HG03196 (cell line): Measurements from ENCODE around the gene SLC39A7.

ENCODE experiments used
- ATAC-seq: cut with Tn5 transposase; IDR thresholded peaks from one replicate; pipeline ENCODE4 v1.9.1; 2021; ENCODE audit not compliant: unreplicated experiment

The SLC39A7 gene

DNA sequence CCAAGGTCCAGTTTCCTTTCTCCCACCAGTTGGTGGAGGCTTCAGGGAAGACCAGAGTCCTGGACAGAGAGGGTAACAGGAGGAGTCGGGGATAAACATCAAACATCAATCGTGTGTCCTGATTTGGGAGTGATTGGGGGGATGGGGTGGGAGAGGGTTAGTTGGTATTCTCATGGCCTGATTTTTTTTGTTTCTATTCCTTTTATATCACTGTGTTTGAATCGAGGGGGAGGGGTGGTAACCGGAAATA lies 3.4 kb downstream of the SLC39A7 start:
- no peak for ATAC-seq

DNA sequence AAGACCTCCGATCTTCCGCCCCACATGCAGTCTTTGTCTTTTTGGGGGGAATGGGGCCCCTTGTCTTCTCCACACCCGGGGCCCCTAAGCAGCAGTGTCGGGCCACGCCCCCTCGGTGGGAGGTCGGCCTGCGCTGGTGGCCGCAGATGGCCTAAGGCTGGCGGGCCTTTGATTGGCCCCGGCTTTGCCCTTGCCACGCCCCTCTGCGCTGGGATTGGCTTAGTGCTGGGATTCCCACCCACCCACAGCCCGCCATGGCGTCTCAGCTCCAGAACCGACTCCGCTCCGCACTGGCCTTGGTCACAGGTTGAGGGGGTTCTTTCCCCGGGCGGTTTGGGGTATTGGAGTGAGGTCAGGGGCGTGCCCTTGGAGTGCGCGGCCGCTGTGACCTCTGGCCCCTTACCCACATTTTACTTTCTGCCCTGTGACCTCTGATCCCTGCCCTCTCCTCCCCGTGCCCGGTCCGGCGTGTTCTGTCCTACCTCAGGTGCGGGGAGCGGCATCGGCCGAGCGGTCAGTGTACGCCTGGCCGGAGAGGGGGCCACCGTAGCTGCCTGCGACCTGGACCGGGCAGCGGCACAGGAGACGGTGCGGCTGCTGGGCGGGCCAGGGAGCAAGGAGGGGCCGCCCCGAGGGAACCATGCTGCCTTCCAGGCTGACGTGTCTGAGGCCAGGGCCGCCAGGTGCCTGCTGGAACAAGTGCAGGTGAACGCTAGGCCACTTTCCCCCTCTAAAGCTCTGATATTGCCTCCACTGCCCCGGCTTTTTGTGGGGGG lies 3.9 kb downstream of the SLC39A7 start, which contains the start of gene HSD17B8:
TSS of gene HSD17B8 (plus strand) at position 241 of the 776 bp plus-strand sequence. CDS start at position 255, 14 bp downstream.
- peak; percentile 27 for ATAC-seq

DNA sequence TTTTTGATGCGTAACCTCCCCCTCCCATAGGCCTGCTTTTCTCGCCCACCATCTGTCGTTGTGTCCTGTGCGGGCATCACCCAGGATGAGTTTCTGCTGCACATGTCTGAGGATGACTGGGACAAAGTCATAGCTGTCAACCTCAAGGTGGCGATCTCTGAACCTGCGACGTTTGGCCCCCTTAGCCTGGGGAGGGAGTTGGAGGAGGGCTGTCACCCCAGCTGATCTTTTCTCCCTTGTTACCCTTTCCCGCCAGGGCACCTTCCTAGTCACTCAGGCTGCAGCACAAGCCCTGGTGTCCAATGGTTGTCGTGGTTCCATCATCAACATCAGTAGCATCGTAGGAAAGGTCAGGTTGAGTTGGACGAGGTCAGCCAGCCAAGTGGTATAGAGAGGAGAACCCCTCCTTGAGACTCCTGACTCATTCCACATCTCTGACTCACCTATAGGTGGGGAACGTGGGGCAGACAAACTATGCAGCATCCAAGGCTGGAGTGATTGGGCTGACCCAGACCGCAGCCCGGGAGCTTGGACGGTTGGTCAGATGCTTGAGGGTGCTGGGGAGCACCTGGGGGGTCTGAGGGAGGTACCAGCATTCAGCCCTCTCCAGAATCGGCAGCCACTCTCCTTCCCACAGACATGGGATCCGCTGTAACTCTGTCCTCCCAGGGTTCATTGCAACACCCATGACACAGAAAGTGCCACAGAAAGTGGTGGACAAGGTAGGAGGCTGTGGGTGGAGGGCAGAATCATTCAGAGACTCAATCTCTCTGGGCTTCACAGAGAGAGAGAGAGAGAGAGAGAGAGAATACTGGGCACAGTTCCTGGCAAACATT lies 4.7 kb downstream of the SLC39A7 start:
- no peak for ATAC-seq

DNA sequence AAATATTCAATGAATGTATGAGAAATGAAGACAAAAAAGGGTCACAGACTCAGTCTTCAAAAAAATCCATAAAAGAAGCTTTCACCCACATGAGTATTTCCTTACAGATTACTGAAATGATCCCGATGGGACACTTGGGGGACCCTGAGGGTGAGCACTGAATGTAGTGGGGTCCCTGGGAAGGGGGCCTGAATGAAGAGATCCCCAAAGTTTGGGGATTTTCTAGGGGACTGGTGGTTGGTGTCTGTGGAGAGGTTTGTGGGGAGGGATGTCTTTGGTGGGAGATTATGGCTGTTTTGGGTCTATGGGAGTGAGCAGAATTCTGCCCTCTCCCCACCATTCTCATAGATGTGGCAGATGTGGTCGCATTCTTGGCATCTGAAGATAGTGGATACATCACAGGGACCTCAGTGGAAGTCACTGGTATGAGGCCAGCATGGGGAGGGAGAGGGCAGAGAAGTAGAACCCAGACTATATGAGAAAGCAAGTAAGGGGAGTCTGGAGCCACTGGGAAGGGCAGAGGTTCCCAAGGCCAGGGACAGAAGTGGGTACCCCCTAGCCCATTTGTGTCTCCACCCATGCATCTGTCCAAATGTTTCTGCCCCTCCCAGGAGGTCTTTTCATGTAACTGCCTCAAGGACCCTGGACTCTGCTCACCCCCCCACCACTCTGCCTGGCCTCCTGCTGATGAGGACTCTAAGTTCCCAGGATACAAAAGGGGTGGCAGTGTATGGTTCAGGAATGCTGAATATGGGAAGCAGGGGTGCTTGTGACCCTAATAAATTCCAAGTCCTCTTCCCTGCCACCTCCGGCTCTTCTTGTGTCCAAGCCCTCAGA lies 5.6 kb downstream of the SLC39A7 start:
- ATAC-seq: no peak

DNA sequence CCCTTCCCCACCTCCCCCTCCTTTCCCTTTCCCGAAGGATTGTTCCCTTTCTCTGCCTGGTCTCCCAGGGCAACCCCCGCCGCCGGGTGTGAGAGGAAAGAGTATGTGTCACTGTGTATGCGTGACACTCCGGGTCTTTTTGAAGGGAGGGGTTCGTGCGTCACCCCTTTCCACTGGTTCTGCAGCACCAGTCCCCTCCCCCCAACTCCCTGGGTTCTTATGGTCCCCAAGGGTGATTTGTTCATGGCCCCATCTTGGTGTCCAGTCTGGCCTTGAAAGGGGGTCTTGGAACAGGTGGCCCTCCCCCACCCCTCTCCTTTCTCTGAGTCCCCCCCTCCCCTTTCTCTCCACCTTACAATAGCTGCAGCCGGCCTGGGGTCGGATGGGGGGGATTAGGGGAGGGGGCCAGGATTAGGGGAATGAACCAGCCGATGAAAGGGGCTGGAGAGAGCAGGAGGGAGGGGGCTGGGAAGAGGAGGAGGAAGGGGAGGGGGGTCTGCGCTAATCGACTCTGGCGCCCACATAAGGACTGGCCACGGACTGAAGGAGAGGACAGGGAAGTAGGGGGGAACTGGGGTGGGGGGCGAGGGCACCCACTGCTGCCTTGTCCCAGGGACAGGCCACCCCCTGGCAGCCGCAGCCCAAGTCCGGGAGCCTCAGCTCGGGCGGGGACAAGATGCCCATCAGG lies 6.3 kb downstream of the SLC39A7 start:
- ATAC-seq: no peak

DNA sequence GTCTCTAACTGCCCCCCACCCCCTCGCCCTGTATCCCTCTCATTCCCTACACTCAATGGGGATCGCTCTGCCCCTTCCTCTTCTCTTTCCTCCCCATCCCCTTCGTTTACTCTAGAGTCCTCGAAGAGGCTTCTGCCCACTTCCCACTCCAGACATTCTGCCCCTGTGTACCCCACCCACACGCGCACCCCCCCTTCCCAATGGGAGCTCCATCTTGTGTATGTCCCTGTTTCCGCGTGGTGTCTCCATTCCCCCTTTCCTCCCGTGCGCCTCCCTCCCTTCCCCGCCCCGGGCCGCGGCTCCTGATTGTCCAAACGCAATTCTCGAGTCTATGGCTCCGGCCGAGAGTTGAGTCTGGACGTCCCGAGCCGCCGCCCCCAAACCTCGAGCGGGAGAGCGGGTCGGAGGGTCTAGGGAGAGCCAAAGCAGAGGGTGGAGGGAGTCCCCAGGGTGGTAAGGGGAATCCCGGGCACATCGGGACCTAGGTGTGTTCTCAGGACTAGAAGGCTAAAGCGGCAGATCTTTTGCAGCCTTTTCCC lies 7.0 kb downstream of the SLC39A7 start:
- no peak for ATAC-seq

DNA sequence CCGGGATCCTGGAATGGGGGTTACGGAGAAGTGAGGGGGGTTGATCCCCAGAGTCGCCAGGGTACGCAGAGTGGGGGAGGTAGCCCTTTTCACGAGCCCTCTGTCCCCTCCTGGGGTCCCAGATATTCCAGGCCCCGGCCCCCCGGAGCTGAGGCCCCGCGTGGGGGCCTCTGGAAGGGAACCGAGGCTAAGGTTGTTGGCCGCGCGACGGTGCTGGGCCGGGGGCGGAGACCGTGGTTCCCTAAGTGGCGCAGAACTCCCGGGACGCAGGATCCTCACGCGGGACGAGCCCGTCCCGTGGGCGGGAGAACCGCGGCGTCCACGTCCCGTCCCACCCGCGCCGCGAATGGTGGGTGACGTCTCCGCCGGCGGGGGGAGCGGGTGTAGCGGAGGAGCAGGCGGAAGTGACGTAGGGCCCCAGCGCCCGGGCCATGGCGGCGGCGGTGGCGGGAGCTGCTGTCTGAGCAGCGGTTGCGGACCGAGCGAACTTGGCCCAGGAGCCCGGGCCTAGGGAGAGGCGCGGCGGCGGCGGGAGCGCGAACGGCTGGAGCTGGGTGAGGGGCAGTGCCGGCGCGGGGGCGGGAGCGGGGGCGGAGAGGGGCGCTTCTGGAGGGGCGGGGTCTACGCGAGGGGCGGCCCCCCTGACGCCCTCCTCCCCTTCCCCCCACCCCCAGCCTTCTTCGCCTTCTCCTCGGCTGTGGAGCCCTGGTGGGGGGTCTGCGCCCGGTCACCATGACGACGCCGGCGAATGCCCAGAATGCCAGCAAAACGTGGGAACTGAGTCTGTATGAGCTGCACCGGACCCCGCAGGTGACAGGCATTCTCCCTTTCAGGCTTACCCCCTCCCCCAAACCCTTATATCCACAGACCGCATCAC lies 7.7 kb downstream of the SLC39A7 start, which contains the start of gene RING1:
TSS of gene RING1 (plus strand) at position 410 of the 877 bp plus-strand sequence. CDS start at position 733, 323 bp downstream.
- ATAC-seq: peak; percentile 40

DNA sequence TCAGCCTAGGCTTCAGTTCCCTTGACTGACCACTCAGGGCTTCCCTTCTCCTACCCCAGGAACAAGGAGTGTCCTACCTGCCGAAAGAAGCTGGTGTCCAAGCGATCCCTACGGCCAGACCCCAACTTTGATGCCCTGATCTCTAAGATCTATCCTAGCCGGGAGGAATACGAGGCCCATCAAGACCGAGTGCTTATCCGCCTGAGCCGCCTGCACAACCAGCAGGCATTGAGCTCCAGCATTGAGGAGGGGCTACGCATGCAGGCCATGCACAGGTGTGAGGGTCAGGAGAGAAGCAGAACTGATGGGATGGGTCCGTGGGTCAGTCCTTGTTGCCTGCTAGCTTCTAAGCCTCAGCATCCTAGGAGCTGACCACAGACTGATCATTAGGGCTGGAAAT lies 9.2 kb downstream of the SLC39A7 start:
- ATAC-seq: no peak

DNA sequence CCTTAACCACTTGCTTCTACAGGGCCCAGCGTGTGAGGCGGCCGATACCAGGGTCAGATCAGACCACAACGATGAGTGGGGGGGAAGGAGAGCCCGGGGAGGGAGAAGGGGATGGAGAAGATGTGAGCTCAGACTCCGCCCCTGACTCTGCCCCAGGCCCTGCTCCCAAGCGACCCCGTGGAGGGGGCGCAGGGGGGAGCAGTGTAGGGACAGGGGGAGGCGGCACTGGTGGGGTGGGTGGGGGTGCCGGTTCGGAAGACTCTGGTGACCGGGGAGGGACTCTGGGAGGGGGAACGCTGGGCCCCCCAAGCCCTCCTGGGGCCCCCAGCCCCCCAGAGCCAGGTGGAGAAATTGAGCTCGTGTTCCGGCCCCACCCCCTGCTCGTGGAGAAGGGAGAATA lies 10.5 kb downstream of the SLC39A7 start:
- ATAC-seq: no peak

DNA sequence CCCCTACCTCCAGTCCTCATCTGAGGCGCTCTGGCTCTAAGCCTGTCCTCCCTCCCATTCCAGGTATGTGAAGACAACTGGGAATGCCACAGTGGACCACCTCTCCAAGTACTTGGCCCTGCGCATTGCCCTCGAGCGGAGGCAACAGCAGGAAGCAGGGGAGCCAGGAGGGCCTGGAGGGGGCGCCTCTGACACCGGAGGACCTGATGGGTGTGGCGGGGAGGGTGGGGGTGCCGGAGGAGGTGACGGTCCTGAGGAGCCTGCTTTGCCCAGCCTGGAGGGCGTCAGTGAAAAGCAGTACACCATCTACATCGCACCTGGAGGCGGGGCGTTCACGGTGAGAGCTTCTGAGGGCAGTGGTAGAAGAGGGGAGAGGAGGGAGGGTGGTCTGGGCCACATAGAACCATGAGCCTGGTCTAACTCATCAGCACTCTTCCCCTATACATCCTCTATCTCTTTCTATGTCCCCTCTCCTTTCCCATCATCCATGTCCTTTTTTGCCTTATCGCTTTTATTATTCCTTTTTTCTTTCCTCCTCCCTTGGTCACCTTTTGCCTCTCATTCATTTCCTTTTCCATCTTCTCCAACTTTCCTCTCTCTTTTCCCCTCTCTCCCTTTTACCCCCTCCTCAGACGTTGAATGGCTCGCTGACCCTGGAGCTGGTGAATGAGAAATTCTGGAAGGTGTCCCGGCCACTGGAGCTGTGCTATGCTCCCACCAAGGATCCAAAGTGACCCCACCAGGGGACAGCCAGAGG lies 11.2 kb downstream of the SLC39A7 start:
- no peak for ATAC-seq

DNA sequence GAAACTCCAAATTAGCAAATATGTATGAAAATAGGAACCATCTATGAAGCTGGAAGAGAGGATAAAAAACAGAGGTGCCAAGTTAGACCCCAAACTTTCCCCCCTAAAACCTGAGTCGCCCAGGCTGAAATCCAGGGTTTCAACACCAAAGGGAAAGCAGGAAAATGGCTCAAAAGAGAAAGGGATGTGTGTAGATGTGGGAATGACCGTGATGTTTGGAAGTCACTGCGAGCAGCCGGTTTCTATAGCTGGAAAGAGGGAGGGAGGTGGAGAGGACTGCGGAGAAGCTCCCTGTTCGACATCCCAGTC lies 12.1 kb downstream of the SLC39A7 start:
- no peak for ATAC-seq

DNA sequence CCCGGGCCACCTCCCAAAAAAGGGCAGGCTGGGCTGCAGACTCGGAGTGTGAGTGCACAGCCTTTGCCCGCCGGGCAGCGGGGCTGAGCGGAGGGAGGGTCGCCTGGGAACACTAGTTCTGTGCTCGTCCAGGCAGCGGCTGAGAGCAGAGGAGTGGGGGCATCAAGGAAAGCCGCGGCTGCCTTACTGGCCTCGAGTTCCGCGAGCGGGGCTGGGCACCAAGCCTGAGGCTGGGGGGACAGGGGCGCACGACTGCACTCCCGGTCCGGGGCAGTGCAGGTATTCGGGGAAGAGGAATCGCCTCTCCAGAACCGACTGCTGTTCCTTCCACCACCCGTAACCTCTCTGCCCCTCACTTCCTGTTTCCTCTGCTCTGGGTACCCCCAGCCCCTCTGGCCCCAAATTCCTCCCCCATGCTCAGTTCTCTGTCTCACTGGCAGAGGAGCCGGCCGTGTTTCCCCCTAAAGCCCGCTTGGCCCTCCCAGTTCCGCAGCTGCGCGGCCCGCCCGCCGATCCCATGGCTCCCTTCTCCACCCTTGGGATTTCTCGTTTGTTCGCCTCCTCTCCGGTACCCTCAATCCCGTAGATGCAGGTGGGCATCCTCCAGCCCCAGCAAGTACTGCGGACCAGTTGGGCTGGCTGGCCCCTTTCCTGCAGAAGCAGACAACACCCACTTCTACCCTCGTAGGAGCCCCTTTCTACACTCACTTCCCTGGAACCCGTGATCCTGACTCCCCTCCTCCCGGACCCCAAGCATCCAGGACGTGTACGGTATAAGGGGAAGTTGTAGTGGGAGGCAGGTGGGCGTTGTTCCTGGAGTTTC lies 12.7 kb downstream of the SLC39A7 start:
- no peak for ATAC-seq

DNA sequence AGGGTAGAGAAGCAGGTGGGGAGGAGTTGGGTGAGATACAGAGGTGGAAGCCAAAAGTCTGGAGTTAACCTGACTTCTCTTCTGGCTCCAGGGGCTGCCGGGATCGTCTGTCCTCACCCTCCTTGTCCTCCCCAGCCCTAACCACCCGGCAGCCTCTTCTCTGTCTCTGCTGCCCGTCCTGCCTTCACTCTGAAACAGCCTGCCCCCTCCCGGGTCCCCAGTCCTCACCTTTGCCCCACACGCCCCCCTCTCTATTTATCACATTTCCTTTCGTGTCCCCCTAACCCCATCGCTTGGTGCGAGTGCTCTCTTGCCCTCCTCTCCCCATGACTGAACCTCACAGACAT lies 13.3 kb downstream of the SLC39A7 start:
- no peak for ATAC-seq

DNA sequence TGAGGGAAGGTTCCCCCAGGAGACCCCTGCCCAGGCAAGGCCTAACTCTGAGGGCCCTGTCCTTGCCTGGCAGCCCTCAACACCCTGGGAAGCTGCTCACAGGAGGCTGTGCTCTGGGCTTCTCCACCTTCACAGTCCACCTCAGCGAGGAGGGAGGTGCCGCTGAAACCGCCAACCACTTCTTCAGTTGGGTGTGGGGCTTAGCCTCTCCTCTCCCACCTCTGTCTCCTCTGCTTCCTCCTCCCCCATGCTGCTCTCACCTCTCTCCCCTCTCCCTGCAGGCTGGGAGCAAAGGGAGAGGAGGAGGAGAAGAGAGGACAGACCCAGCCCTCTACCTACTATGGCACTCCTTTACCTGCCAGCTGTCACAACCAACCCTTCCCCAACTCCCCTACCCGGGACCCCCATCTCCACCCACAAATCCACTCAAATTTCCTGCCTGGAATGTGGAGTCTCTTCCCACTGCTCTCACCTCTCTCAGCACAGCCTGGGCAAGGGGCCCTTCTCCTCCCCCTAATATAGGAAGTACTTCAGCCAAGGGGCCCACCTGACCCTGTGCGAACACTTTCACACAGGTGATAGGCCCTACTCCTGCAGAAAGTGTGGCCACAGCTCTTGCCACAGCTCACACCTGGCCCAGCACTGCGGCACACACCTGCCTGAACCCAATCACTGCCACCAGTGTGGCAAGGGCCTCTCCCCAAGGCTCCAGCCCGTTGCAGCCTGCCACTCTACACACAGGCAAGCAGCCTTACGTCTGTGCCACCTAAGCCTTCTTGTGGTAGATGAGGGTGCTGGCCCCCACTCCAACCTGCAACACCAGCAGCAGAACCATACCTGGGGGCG lies 14.8 kb downstream of the SLC39A7 start:
- no peak for ATAC-seq

DNA sequence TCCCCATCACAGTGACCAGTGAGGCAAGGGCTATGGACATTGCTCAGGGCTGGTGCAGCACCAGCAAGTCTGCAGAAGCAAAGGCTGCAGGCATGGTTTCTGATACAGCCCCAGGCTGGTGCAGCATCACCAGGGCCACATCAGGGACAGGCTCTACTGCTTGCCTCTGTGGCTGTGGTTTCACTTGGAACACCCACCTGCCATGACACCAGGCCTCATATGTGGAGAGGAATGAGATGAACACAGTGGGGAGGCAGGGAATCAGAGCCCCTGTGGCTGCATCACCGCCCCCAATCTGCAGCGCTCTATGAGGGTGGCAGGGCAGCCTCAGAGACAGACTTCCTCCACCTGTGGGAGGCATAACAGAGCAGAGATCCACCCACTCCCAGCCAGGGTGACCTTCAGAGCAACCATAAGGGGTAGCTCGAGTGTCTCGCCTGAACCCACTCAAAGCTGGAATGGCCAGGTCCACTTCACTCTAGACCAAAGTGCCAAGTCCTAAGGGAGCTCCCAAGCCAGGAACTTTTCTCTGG lies 15.5 kb downstream of the SLC39A7 start:
- ATAC-seq: no peak

DNA sequence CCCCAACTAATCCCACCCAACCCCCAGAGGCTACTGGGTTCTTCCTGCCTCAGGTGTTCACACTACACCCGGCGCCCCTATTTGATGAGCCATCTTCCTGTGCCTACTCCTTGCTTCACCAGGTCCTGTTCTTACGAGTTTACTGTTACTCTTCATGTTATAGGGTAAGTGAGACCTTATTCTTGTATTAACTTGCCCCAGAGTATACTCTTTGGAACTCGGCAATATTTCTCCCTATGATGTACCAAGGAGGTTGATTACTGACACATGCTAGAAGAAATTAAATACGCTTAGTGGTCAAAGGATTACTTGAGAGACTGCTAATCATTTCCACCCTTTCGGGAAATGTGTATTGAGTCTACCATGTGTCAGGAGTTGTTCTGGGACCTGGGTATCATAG lies 16.6 kb downstream of the SLC39A7 start:
- no peak for ATAC-seq

DNA sequence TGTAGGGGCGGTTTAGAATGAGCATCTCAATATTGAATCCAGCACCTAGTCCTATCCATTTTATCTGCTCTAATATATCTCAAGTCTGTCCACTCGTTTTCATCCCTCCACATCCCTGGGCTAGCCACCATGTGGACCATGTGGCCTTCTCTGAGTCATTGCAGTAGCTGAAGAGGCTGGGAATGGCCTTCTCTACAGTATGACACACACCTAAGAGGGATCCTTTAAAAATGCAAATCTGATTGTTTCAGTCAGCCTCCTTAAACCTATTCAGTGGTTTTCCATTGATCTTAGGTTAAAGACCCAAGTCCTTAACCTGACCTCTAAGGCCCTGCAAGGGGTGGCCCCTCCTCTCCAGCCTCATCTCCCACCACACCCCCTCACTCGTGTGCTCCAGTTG lies 17.0 kb downstream of the SLC39A7 start:
- ATAC-seq: no peak
